HG03108 (cell line): Measurements from ENCODE around the gene FSTL5.

Source experiments
- ATAC-seq: cut with Tn5 transposase; IDR thresholded peaks from one replicate; pipeline ENCODE4 v1.9.1; 2021; ENCODE audit warnings: moderate library complexity; ENCODE audit not compliant: unreplicated experiment

FSTL5 gene

GRCh38 chr4:161466316-161466715, 697.5 kb downstream of the FSTL5 start:
- no peak for ATAC-seq

- no peak for ATAC-seq
These were observed 700.4 kb downstream of the FSTL5 start for GRCh38 chr4:161463436-161463835.

GRCh38 chr4:161457906-161458305, 705.9 kb downstream of the FSTL5 start:
- ATAC-seq = no peak

- ATAC-seq = no peak
These were observed 706.5 kb downstream of the FSTL5 start for GRCh38 chr4:161457311-161457710.

GRCh38 chr4:161454860-161455259, 708.9 kb downstream of the FSTL5 start:
- no peak for ATAC-seq

- ATAC-seq = no peak
These were observed 715.1 kb downstream of the FSTL5 start for GRCh38 chr4:161448550-161449180.

- no peak for ATAC-seq
These were observed 719.2 kb downstream of the FSTL5 start for GRCh38 chr4:161444626-161445025.

GRCh38 chr4:161442921-161443320, 720.9 kb downstream of the FSTL5 start:
- no peak for ATAC-seq

- no peak for ATAC-seq
These were observed 725.7 kb downstream of the FSTL5 start for GRCh38 chr4:161438096-161438495.

GRCh38 chr4:161428180-161428965, 735.4 kb downstream of the FSTL5 start:
- no peak for ATAC-seq

GRCh38 chr4:161419822-161420221, 744.0 kb downstream of the FSTL5 start:
- ATAC-seq = no peak

- ATAC-seq = no peak
These were observed 751.9 kb downstream of the FSTL5 start for GRCh38 chr4:161411901-161412300.

GRCh38 chr4:161404346-161405110, 759.3 kb downstream of the FSTL5 start:
- ATAC-seq = no peak

- ATAC-seq = no peak
These were observed 760.0 kb downstream of the FSTL5 start for GRCh38 chr4:161403781-161404180.

GRCh38 chr4:161393602-161394001, 770.2 kb downstream of the FSTL5 start:
- ATAC-seq = no peak

- no peak for ATAC-seq
These were observed 781.1 kb downstream of the FSTL5 start for GRCh38 chr4:161382655-161383054.

GRCh38 chr4:161376275-161376674, 787.5 kb downstream of the FSTL5 start:
- ATAC-seq = no peak

- ATAC-seq = no peak
These were observed 799.1 kb downstream of the FSTL5 start for GRCh38 chr4:161364681-161365080.

GRCh38 chr4:161360982-161361381, 802.8 kb downstream of the FSTL5 start:
- ATAC-seq = no peak

- ATAC-seq = no peak
These were observed 804.3 kb downstream of the FSTL5 start for GRCh38 chr4:161359491-161359890.

GRCh38 chr4:161356351-161356750, 807.4 kb downstream of the FSTL5 start:
- no peak for ATAC-seq

- ATAC-seq = no peak
These were observed 812.9 kb downstream of the FSTL5 start for GRCh38 chr4:161350946-161351345.
